HL-60 (cell line): ENCODE results near the gene CCDC195.

Experiments used
- DNase-seq, 2 experiments: peaks; one replicate each; pipeline ENCODE4 v3.0.0-alpha.2; 2010 to 2020; ENCODE audit warnings: low read depth in 1 of 2, low spot score in 1 of 2
- H3K27ac ChIP-seq: fragments of 250-450 bp; sonication (Bioruptor Pico); replicated peaks from 2 replicates; pipeline ENCODE4 v1.5.1; 2020; ENCODE audit warnings: mild to moderate bottlenecking, moderate library complexity
- H3K27me3 ChIP-seq: fragments of 250-450 bp; sonication (Bioruptor Pico); 2 replicates; pipeline ENCODE4 v1.5.1; 2021; ENCODE audit warnings: mild to moderate bottlenecking, moderate library complexity; ENCODE audit not compliant: insufficient read depth, poor library complexity, severe bottlenecking
- H3K4me3 ChIP-seq: replicated peaks from 2 replicates; pipeline ENCODE4 v1.5.1; 2011; ENCODE audit warnings: mild to moderate bottlenecking, control low read depth, low read length; ENCODE audit not compliant: insufficient read depth
- GABPA ChIP-seq: IDR thresholded peaks from 2 replicates; pipeline ENCODE4 v1.6.1; 2012; ENCODE audit warnings: low read depth
- POLR2AphosphoS5 ChIP-seq: IDR thresholded peaks from 2 replicates; pipeline ENCODE4 v1.6.1; 2012; ENCODE audit warnings: low read depth
- SPI1 ChIP-seq: IDR thresholded peaks from 2 replicates; pipeline ENCODE4 v1.6.1; 2012; ENCODE audit warnings: low read depth, mild to moderate bottlenecking, borderline replicate concordance
- TF ChIP-seq, protein P1 (sequence below): IDR thresholded peaks from 2 replicates; pipeline ENCODE4 v1.6.1; 2012; ENCODE audit warnings: low read depth; ENCODE audit not compliant: insufficient replicate concordance
- TF ChIP-seq, protein P2 (sequence below): IDR thresholded peaks from one replicate; pipeline ENCODE4 v1.5.1; 2011; ENCODE audit warnings: low read length, control low read depth, inconsistent platforms; ENCODE audit not compliant: insufficient read depth

CCDC195 gene

DNA sequence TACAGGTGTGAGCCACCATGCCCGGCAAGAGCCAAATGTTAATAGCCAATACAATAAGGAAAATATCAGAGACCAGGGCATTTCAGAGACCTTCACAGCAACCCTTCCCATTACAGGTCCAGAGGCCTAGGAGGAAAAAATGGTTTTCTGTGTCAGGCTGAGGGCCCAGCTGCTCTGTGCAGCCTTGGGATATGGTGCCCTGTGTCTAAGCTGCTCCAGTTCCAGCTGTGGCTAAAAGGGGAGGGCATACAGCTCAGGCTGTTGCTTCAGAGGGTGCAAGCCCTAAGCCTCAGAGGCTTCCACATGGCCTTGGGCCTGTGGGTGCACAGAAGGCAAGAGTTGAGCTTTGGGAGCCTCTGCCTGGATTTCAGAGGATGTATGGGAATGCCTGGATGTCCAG is 20.1 kb upstream of the CCDC195 start:
- Histone ChIP-seq H3K27me3 (no peaks in the 10 kb centered on the region), H3K27ac (no peak overlapping the region), H3K4me3 (no peak overlapping the region)
- no peak for TF ChIP-seq SPI1
- TF ChIP-seq, protein P1, sequence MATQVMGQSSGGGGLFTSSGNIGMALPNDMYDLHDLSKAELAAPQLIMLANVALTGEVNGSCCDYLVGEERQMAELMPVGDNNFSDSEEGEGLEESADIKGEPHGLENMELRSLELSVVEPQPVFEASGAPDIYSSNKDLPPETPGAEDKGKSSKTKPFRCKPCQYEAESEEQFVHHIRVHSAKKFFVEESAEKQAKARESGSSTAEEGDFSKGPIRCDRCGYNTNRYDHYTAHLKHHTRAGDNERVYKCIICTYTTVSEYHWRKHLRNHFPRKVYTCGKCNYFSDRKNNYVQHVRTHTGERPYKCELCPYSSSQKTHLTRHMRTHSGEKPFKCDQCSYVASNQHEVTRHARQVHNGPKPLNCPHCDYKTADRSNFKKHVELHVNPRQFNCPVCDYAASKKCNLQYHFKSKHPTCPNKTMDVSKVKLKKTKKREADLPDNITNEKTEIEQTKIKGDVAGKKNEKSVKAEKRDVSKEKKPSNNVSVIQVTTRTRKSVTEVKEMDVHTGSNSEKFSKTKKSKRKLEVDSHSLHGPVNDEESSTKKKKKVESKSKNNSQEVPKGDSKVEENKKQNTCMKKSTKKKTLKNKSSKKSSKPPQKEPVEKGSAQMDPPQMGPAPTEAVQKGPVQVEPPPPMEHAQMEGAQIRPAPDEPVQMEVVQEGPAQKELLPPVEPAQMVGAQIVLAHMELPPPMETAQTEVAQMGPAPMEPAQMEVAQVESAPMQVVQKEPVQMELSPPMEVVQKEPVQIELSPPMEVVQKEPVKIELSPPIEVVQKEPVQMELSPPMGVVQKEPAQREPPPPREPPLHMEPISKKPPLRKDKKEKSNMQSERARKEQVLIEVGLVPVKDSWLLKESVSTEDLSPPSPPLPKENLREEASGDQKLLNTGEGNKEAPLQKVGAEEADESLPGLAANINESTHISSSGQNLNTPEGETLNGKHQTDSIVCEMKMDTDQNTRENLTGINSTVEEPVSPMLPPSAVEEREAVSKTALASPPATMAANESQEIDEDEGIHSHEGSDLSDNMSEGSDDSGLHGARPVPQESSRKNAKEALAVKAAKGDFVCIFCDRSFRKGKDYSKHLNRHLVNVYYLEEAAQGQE, result no peak
- TF ChIP-seq, protein P2, sequence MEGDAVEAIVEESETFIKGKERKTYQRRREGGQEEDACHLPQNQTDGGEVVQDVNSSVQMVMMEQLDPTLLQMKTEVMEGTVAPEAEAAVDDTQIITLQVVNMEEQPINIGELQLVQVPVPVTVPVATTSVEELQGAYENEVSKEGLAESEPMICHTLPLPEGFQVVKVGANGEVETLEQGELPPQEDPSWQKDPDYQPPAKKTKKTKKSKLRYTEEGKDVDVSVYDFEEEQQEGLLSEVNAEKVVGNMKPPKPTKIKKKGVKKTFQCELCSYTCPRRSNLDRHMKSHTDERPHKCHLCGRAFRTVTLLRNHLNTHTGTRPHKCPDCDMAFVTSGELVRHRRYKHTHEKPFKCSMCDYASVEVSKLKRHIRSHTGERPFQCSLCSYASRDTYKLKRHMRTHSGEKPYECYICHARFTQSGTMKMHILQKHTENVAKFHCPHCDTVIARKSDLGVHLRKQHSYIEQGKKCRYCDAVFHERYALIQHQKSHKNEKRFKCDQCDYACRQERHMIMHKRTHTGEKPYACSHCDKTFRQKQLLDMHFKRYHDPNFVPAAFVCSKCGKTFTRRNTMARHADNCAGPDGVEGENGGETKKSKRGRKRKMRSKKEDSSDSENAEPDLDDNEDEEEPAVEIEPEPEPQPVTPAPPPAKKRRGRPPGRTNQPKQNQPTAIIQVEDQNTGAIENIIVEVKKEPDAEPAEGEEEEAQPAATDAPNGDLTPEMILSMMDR, result no peak
- no peak for TF ChIP-seq POLR2AphosphoS5
- no peak for TF ChIP-seq GABPA
- DNase-seq, result no peak

DNA sequence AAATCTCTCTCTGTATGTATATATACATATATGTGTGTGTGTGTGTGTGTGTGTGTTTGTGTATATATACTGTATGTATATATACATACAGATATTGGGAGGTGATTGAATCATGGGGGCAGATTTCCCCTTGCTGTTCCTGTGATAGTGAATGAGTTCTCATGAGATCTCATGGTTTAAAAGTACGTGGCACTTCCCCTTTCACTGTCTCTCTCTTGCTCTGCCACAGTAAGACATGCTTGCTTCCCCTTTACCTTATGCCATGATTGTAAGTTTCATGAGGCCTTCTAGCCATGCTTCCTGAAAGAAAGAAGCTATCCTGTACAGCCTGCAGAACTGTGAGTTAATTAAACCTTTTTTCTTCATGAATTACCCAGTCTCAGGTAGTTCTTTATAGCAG is 18.8 kb upstream of the CCDC195 start:
- peak; percentile 11 to 36 for DNase-seq
- Histone ChIP-seq H3K4me3 (no peak overlapping the region), H3K27me3 (no peaks in the 10 kb centered on the region), H3K27ac (no peak overlapping the region)
- TF ChIP-seq, protein P1, result no peak
- no peak for TF ChIP-seq POLR2AphosphoS5
- TF ChIP-seq, protein P2, result no peak
- peak; percentile 93 for TF ChIP-seq SPI1

DNA sequence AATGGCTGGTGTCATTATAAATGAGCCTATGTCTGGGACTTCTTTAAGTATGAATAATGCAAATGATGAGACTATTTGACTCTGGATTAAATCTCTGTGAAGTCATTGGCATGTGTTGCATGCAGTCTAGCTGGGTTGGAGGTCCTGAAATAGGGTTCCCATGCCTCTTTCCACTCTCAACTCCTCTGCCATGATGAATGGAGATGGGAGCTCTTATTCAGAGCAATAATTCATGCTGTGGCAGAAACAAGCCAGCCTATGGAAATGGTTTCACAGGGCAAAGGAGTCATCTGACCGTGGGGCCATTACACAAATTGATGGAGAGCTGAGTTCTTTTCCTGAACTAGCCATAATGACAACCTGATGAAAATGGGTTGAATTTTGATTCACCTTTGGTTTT is 15.5 kb upstream of the CCDC195 start:
- Histone ChIP-seq H3K27me3 (no peaks in the 10 kb centered on the region), H3K4me3 (no peak overlapping the region), H3K27ac (no peak overlapping the region)
- TF ChIP-seq, protein P2, result no peak
- no peak for TF ChIP-seq SPI1
- no peak for TF ChIP-seq POLR2AphosphoS5
- TF ChIP-seq, protein P1, result no peak
- TF ChIP-seq GABPA, result no peak
- DNase-seq, result no peak
